ENCODE measurements around the gene USP37. TPM values are rescaled to one million over a fixed set of nuclear protein-coding genes. Genes with fewer than 3 reads are reported as not detected.
"Not testable (repeated sequence)": the region's sequence is repeated elsewhere in the genome, so short reads cannot be mapped to it uniquely, and the experiment has no call there.

Gene USP37
- total RNA-seq, 1 donor from 2014 or later, result 9.4 TPM

DNA sequence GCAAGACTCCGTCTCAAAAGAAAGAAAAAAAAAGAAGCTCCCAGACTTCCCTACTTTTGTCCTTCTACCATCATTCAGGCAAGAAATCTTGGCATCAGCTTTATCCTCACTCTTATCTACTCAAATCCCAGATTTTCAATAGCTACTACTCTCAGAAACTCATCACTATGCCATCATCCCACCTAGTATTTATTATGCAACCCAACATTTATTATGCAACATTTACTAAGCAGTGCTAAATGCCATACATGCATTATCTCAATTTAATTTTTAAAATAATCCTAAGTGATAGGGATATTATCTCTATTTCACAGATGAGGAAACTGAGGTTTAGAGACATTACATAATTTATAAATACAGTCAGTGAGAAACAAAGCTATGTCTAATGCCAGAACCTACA, 4.1 kb downstream of the USP37 start:
- H3K4me3 ChIP-seq (ENCODE audit: low read depth, low read length), result no peak overlapping the region
- DNase-seq (ENCODE audit: low read depth), result no peak

GRCh38 chr2:218558986-218559385, 9.2 kb downstream of the USP37 start:
- H3K4me3 ChIP-seq (ENCODE audit: low read depth, low read length), result no peak overlapping the region
- no peak for TF ChIP-seq CTCF (IDR thresholded peaks at IDR 0.05; ENCODE audit: insufficient read depth, low read length, poor library complexity, severe bottlenecking)
- H3K27me3 ChIP-seq (ENCODE audit: control insufficient read depth, insufficient read depth, low read length), result no peaks in the 10 kb centered on the region
- no peaks in the 10 kb centered on the region for H3K36me3 ChIP-seq (ENCODE audit: control insufficient read depth, insufficient read depth, low read length)
- DNase-seq (ENCODE audit: low read depth), result no peak

More for the DNA sequence above, 4.1 kb downstream of the USP37 start:
- TF ChIP-seq CTCF (IDR thresholded peaks at IDR 0.05; ENCODE audit: insufficient read depth, low read length, poor library complexity, severe bottlenecking), result no peak
- Histone ChIP-seq H3K27me3 (ENCODE audit: control insufficient read depth, insufficient read depth, low read length) (no peaks in the 10 kb centered on the region), H3K36me3 (ENCODE audit: control insufficient read depth, insufficient read depth, low read length) (no peaks in the 10 kb centered on the region)

DNA sequence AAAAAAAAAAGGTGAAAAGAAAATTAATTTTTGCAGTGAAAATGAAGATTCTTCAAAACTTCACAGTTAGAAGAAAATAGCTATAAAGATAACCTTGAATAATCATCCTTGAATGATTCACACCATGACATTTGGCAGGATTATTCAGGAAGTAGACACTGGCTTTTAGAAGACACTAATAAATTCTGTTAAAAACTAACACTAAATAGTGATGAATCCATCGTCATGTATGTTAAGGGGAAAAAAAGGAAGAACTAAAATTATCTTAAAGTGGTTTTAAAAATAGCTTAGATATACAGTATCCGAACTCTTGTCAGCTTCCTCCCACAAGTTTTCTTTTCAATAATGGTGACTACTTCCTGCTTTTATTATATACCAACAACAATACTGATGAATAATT, 10.2 kb downstream of the USP37 start:
- Histone ChIP-seq H3K4me3 (ENCODE audit: low read depth, low read length) (no peak overlapping the region), H3K27me3 (ENCODE audit: control insufficient read depth, insufficient read depth, low read length) (no peaks in the 10 kb centered on the region), H3K36me3 (ENCODE audit: control insufficient read depth, insufficient read depth, low read length) (peaks cover 1% of the 10 kb centered on the region)
- no peak for DNase-seq (ENCODE audit: low read depth)
- TF ChIP-seq CTCF (IDR thresholded peaks at IDR 0.05; ENCODE audit: insufficient read depth, low read length, poor library complexity, severe bottlenecking), result no peak

- Histone ChIP-seq H3K36me3 (ENCODE audit: control insufficient read depth, insufficient read depth, low read length) (peaks cover 1% of the 10 kb centered on the region), H3K4me3 (ENCODE audit: low read depth, low read length) (no peak overlapping the region)
Observed at GRCh38 chr2:218555527-218555926, 12.6 kb downstream of the USP37 start.

GRCh38 chr2:218554225-218554624, 13.9 kb downstream of the USP37 start:
- DNase-seq (ENCODE audit: low read depth); H3K4me3 ChIP-seq (ENCODE audit: low read depth, low read length); H3K36me3 ChIP-seq (ENCODE audit: control insufficient read depth, insufficient read depth, low read length); H3K27me3 ChIP-seq (ENCODE audit: control insufficient read depth, insufficient read depth, low read length): not testable (repeated sequence)

More at GRCh38 chr2:218555527-218555926, 12.6 kb downstream of the USP37 start:
- H3K27me3 ChIP-seq (ENCODE audit: control insufficient read depth, insufficient read depth, low read length), result no peaks in the 10 kb centered on the region
- TF ChIP-seq CTCF (IDR thresholded peaks at IDR 0.05; ENCODE audit: insufficient read depth, low read length, poor library complexity, severe bottlenecking), result no peak
- no peak for DNase-seq (ENCODE audit: low read depth)

GRCh38 chr2:218547978-218548377, 20.2 kb downstream of the USP37 start:
- H3K36me3 ChIP-seq (ENCODE audit: control insufficient read depth, insufficient read depth, low read length), result no peaks in the 10 kb centered on the region
- no peak for TF ChIP-seq CTCF (IDR thresholded peaks at IDR 0.05; ENCODE audit: insufficient read depth, low read length, poor library complexity, severe bottlenecking)
- H3K27me3 ChIP-seq (ENCODE audit: control insufficient read depth, insufficient read depth, low read length), result no peaks in the 10 kb centered on the region
- H3K4me3 ChIP-seq (ENCODE audit: low read depth, low read length), result no peak overlapping the region
- no peak for DNase-seq (ENCODE audit: low read depth)
